GM12873 (cell line): Measurements from ENCODE around the gene TMCC1.

Experiments used
- CTCF ChIP-seq: IDR thresholded peaks from 2 replicates; pipeline ENCODE4 v1.5.1; 2012; ENCODE audit warnings: low read depth, mild to moderate bottlenecking, moderate library complexity, low read length, control low read depth; ENCODE audit not compliant: insufficient read depth; ENCODE audit errors: missing control alignments

TMCC1 gene

GRCh38 chr3:129766135-129766534 is 127.4 kb downstream of the TMCC1 start:
- TF ChIP-seq CTCF: no peak

- no peak for TF ChIP-seq CTCF
These were observed 129.4 kb downstream of the TMCC1 start for GRCh38 chr3:129764090-129764489.

- no peak for TF ChIP-seq CTCF
These were observed 134.7 kb downstream of the TMCC1 start for GRCh38 chr3:129758785-129759320.

GRCh38 chr3:129758306-129758705 is 135.2 kb downstream of the TMCC1 start:
- TF ChIP-seq CTCF: no peak

GRCh38 chr3:129756871-129757270 is 136.6 kb downstream of the TMCC1 start:
- TF ChIP-seq CTCF: no peak

- no peak for TF ChIP-seq CTCF
These were observed 143.8 kb downstream of the TMCC1 start for GRCh38 chr3:129749692-129750091.

GRCh38 chr3:129747992-129748391 is 145.5 kb downstream of the TMCC1 start:
- TF ChIP-seq CTCF: no peak
